HepG2 (cell line): ENCODE data around the gene ATP10A. TPM values are rescaled to one million over a fixed set of nuclear protein-coding genes. Genes with fewer than 3 reads are reported as not detected.

Experiments
- HES4 ChIP-seq: sonication (generic); formaldehyde crosslinking; IDR thresholded peaks from 2 replicates; pipeline ENCODE4 v1.9.0; 2021; ENCODE audit warnings: mild to moderate bottlenecking, missing genetic modification reagents, borderline replicate concordance
- IKZF1 ChIP-seq: fragments of 450-650 bp; IDR thresholded peaks from 2 replicates; pipeline ENCODE4 v1.7.1; 2016
- JUNB ChIP-seq: sonication (generic); formaldehyde crosslinking; IDR thresholded peaks from 2 replicates; pipeline ENCODE4 v1.8.0; 2022; ENCODE audit warnings: missing genetic modification reagents, mild to moderate bottlenecking, borderline replicate concordance
- KAT7 ChIP-seq: IDR thresholded peaks from 2 replicates; pipeline ENCODE4 v1.6.1; 2018; ENCODE audit warnings: borderline replicate concordance, missing compliant biosample characterization
- MEF2D ChIP-seq: sonication (generic); formaldehyde crosslinking; IDR thresholded peaks from 2 replicates; pipeline ENCODE4 v1.5.1; 2020; ENCODE audit warnings: mild to moderate bottlenecking, missing genetic modification reagents
- POLR2AphosphoS5 ChIP-seq: IDR thresholded peaks from 2 replicates; pipeline ENCODE4 v1.6.1; 2012; ENCODE audit warnings: low read depth, low read length
- SMAD3 ChIP-seq: sonication (generic); formaldehyde crosslinking; IDR thresholded peaks from 2 replicates; pipeline ENCODE4 v1.4.0; 2020; ENCODE audit warnings: missing genetic modification reagents
- TSC22D2 ChIP-seq: sonication (generic); formaldehyde crosslinking; IDR thresholded peaks from 2 replicates; pipeline ENCODE4 v1.5.1; 2020; ENCODE audit warnings: missing genetic modification reagents, mild to moderate bottlenecking, borderline replicate concordance
- ZNF451 ChIP-seq: sonication (generic); formaldehyde crosslinking; IDR thresholded peaks from 2 replicates; pipeline ENCODE4 v1.5.0; 2020; ENCODE audit warnings: mild to moderate bottlenecking, missing genetic modification reagents
- polyA plus RNA-seq, 8 experiments: library from polyadenylated mRNA; depleted of rRNA in 3 of 8; stranded (reverse) in 7 of 8; unstranded in 1 of 8; fragments of >200 nt; fragmentation: Illumina TruSeq in 4 of 8; extraction: Trizol in 4 of 8; gene quantifications; 2 replicates each; pipeline versions ENCODE4 v1.2.1 to v1.2.3, GENCODE V29; 2011 to 2016; ENCODE audit warnings: low read depth in 4 of 8, missing spikeins in 1 of 8, mixed read lengths in 1 of 8; ENCODE audit not compliant: insufficient read depth in 1 of 8
- total RNA-seq, 5 experiments: library from RNA; depleted of rRNA; stranded (reverse); fragments of >200 nt; fragmentation: Illumina TruSeq; extraction: Trizol; gene quantifications; 2 replicates each; pipeline ENCODE4 v1.2.3, GENCODE V29; 2016; ENCODE audit warnings: low read depth in 1 of 5
- TF ChIP-seq, protein P1 (sequence below): sonication (generic); formaldehyde crosslinking; IDR thresholded peaks from 2 replicates; pipeline ENCODE4 v1.4.0; 2020; ENCODE audit warnings: missing genetic modification reagents, borderline replicate concordance
- TF ChIP-seq, protein P2 (sequence below): sonication (generic); formaldehyde crosslinking; IDR thresholded peaks from 2 replicates; pipeline ENCODE4 v1.4.0; 2020; ENCODE audit warnings: missing genetic modification reagents, mild to moderate bottlenecking, borderline replicate concordance
- TF ChIP-seq, protein P3 (sequence below): sonication (generic); formaldehyde crosslinking; IDR thresholded peaks from 2 replicates; pipeline ENCODE4 v1.4.0; 2020; ENCODE audit warnings: missing genetic modification reagents, borderline replicate concordance
- TF ChIP-seq, protein P4 (sequence below): sonication (generic); formaldehyde crosslinking; IDR thresholded peaks from 2 replicates; pipeline ENCODE4 v1.5.1; 2020; ENCODE audit warnings: missing genetic modification reagents, mild to moderate bottlenecking, borderline replicate concordance
- TF ChIP-seq, protein P5 (sequence below): sonication (generic); formaldehyde crosslinking; IDR thresholded peaks from 2 replicates; pipeline ENCODE4 v1.4.0; 2020; ENCODE audit warnings: missing genetic modification reagents
- TF ChIP-seq, protein P6 (sequence below): sonication (generic); formaldehyde crosslinking; conservative IDR thresholded peaks from 2 replicates; pipeline ENCODE4 v1.4.0; 2020; ENCODE audit warnings: mild to moderate bottlenecking, missing genetic modification reagents, moderate library complexity

The ATP10A gene
- total and polyA plus RNA-seq, 2 of the 13 experiments (the other 11 are each of a cell fraction or from before 2014, with no cell fraction given), result 0.58 to 4.2 TPM

DNA sequence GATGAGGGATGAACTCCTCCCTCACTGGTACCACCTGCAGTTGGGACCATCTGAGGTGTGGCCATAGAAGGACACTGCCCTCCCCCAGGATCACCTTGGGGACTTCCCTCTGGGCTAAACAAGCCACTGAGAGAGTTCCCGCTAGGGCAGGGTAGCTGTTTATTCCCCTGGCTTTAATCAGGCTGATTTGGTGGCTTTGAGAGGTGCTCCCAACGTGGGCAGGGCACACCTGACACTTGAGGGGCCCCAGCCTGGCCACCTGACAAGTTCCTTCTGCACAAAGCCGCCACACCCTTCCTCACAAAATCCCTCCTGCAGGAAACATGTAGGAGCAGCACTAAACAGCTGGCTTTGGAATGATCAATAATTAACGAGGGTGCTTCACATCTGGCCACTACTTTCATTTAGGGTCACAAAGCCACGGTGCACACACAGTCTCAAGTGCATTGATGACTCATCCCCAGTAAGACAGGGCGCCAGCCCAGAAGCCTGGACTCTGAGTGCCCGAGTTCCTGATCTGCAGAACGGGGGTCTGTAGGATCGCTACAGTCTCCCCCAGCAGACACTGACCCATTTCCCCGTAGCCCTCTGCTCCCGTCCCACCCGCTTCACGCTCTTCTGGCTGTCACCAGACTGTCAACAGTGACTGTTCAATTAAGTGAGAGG, 75.1 kb downstream of the ATP10A start (continued):
- TF ChIP-seq MEF2D (CRISPR knock-in tag) (no peak), IKZF1 (no peak), ZNF451 (CRISPR knock-in tag) (no peak), SMAD3 (CRISPR knock-in tag) (no peak), TSC22D2 (CRISPR knock-in tag) (no peak), POLR2AphosphoS5 (no peak), KAT7 (CRISPR knock-in tag) (no peak), JUNB (CRISPR knock-in tag) (peak; percentile 59; the same call in 1 of the 2 replicates), HES4 (CRISPR knock-in tag) (no peak)
- TF ChIP-seq, protein P1, sequence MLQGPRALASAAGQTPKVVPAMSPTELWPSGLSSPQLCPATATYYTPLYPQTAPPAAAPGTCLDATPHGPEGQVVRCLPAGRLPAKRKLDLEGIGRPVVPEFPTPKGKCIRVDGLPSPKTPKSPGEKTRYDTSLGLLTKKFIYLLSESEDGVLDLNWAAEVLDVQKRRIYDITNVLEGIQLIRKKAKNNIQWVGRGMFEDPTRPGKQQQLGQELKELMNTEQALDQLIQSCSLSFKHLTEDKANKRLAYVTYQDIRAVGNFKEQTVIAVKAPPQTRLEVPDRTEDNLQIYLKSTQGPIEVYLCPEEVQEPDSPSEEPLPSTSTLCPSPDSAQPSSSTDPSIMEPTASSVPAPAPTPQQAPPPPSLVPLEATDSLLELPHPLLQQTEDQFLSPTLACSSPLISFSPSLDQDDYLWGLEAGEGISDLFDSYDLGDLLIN (CRISPR knock-in tag), result no peak
- TF ChIP-seq, protein P2, sequence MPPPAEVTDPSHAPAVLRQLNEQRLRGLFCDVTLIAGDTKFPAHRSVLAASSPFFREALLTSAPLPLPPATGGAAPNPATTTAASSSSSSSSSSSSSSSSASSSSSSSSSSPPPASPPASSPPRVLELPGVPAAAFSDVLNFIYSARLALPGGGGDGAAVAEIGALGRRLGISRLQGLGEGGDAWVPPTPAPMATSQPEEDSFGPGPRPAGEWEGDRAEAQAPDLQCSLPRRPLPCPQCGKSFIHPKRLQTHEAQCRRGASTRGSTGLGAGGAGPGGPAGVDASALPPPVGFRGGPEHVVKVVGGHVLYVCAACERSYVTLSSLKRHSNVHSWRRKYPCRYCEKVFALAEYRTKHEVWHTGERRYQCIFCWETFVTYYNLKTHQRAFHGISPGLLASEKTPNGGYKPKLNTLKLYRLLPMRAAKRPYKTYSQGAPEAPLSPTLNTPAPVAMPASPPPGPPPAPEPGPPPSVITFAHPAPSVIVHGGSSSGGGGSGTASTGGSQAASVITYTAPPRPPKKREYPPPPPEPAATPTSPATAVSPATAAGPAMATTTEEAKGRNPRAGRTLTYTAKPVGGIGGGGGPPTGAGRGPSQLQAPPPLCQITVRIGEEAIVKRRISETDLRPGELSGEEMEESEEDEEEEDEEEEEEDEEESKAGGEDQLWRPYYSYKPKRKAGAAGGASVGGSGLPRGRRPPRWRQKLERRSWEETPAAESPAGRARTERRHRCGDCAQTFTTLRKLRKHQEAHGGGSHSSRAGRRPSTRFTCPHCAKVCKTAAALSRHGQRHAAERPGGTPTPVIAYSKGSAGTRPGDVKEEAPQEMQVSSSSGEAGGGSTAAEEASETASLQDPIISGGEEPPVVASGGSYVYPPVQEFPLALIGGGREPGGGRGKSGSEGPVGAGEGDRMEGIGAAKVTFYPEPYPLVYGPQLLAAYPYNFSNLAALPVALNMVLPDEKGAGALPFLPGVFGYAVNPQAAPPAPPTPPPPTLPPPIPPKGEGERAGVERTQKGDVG (CRISPR knock-in tag), result no peak
- TF ChIP-seq, protein P3, sequence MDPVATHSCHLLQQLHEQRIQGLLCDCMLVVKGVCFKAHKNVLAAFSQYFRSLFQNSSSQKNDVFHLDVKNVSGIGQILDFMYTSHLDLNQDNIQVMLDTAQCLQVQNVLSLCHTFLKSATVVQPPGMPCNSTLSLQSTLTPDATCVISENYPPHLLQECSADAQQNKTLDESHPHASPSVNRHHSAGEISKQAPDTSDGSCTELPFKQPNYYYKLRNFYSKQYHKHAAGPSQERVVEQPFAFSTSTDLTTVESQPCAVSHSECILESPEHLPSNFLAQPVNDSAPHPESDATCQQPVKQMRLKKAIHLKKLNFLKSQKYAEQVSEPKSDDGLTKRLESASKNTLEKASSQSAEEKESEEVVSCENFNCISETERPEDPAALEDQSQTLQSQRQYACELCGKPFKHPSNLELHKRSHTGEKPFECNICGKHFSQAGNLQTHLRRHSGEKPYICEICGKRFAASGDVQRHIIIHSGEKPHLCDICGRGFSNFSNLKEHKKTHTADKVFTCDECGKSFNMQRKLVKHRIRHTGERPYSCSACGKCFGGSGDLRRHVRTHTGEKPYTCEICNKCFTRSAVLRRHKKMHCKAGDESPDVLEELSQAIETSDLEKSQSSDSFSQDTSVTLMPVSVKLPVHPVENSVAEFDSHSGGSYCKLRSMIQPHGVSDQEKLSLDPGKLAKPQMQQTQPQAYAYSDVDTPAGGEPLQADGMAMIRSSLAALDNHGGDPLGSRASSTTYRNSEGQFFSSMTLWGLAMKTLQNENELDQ (CRISPR knock-in tag), result no peak
- TF ChIP-seq, protein P4, sequence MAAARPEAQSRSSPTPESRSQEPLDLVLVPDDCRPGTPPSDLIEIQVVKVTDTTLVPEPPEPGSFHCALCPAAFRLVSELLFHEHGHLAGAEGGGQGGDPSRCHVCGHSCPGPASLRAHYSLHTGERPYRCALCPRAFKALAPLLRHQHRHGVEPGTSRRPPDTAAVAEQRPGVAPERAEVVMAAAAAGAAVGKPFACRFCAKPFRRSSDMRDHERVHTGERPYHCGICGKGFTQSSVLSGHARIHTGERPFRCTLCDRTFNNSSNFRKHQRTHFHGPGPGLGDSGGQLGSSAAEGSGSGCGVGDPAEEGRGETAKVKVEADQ (CRISPR knock-in tag), result no peak
- TF ChIP-seq, protein P5, sequence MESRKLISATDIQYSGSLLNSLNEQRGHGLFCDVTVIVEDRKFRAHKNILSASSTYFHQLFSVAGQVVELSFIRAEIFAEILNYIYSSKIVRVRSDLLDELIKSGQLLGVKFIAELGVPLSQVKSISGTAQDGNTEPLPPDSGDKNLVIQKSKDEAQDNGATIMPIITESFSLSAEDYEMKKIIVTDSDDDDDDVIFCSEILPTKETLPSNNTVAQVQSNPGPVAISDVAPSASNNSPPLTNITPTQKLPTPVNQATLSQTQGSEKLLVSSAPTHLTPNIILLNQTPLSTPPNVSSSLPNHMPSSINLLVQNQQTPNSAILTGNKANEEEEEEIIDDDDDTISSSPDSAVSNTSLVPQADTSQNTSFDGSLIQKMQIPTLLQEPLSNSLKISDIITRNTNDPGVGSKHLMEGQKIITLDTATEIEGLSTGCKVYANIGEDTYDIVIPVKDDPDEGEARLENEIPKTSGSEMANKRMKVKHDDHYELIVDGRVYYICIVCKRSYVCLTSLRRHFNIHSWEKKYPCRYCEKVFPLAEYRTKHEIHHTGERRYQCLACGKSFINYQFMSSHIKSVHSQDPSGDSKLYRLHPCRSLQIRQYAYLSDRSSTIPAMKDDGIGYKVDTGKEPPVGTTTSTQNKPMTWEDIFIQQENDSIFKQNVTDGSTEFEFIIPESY (CRISPR knock-in tag), result no peak
- TF ChIP-seq, protein P6, sequence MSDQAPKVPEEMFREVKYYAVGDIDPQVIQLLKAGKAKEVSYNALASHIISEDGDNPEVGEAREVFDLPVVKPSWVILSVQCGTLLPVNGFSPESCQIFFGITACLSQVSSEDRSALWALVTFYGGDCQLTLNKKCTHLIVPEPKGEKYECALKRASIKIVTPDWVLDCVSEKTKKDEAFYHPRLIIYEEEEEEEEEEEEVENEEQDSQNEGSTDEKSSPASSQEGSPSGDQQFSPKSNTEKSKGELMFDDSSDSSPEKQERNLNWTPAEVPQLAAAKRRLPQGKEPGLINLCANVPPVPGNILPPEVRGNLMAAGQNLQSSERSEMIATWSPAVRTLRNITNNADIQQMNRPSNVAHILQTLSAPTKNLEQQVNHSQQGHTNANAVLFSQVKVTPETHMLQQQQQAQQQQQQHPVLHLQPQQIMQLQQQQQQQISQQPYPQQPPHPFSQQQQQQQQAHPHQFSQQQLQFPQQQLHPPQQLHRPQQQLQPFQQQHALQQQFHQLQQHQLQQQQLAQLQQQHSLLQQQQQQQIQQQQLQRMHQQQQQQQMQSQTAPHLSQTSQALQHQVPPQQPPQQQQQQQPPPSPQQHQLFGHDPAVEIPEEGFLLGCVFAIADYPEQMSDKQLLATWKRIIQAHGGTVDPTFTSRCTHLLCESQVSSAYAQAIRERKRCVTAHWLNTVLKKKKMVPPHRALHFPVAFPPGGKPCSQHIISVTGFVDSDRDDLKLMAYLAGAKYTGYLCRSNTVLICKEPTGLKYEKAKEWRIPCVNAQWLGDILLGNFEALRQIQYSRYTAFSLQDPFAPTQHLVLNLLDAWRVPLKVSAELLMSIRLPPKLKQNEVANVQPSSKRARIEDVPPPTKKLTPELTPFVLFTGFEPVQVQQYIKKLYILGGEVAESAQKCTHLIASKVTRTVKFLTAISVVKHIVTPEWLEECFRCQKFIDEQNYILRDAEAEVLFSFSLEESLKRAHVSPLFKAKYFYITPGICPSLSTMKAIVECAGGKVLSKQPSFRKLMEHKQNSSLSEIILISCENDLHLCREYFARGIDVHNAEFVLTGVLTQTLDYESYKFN (CRISPR knock-in tag), result peak; percentile 46; the same call in 1 of the 2 replicates
